RWPE1 (cell line): ENCODE measurements around the gene FAM180A.
"Not testable (repeated sequence)": the region's sequence is repeated elsewhere in the genome, so short reads cannot be mapped to it uniquely, and the experiment has no call there.

Experiments used
- CTCF ChIA-PET: fragments of 350-600 bp; sonication (Branson Sonifier 250); formaldehyde crosslinking; extraction: SDS; loops from one replicate; lab custom pipeline; 2021; lab: Yijun Ruan, JAX
- POLR2A ChIA-PET: fragments of 400-600 bp; formaldehyde crosslinking; extraction: SDS; loops from one replicate; lab custom pipeline; 2020; ENCODE audit warnings: antibody characterized with exemption; ENCODE audit not compliant: low non-redundant PET; lab: Yijun Ruan, JAX
- DNase-seq: peaks from one replicate; pipeline ENCODE4 v3.0.0; 2012; ENCODE audit warnings: low spot score
- H3K27ac ChIP-seq: fragments of 450-650 bp; 2 replicates; pipeline ENCODE4 v1.5.1; 2017
- TF ChIP-seq, protein P1 (sequence below): fragments of 450-650 bp; conservative IDR thresholded peaks from 2 replicates; pipeline ENCODE4 v1.5.1; 2017; ENCODE audit warnings: low read depth, mild to moderate bottlenecking

The FAM180A gene

DNA sequence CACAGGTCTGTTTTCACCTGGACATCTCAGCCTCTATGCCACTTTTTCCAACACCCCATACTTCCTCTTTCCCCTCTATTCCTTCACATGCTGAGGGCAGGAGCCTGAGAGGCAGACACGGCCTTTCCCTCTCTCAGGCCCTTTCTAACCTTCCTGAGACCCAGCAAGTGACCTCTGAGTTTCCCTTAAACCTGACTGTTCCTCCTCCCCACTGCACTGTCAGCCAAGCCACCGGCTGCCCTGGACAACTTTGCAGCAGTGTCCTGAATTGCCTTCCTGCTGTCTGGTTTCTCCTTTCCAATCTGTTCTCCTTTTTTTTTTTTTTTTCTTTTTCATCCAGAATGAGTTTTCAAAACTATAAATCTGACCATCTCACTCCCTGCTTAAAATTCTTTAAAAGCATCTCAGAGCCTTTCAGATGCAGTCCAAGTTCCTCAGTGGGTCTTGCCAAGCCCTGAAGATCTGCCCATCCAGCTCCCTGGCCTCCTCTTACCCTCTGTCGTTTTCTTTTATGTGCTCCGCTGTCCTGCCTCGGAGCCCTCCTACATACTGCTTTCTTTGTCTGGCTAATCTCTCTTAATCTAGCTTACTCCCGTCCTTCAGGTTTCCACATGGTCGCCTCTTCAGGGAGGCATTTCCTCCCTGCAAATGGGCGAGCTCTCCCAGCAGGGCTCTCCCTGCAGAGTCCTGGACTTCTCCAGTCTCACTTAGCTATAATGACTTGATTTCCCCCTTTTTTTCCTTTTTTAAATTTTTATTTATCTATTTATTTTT, 51.1 kb downstream of the FAM180A start:
- peak overlapping the region; percentile 12; the same call in 1 of the 2 replicates for H3K27ac ChIP-seq
- no peak for DNase-seq
- ChIA-PET POLR2A (no interaction called here), CTCF (no interaction called here)
- TF ChIP-seq, protein P1, sequence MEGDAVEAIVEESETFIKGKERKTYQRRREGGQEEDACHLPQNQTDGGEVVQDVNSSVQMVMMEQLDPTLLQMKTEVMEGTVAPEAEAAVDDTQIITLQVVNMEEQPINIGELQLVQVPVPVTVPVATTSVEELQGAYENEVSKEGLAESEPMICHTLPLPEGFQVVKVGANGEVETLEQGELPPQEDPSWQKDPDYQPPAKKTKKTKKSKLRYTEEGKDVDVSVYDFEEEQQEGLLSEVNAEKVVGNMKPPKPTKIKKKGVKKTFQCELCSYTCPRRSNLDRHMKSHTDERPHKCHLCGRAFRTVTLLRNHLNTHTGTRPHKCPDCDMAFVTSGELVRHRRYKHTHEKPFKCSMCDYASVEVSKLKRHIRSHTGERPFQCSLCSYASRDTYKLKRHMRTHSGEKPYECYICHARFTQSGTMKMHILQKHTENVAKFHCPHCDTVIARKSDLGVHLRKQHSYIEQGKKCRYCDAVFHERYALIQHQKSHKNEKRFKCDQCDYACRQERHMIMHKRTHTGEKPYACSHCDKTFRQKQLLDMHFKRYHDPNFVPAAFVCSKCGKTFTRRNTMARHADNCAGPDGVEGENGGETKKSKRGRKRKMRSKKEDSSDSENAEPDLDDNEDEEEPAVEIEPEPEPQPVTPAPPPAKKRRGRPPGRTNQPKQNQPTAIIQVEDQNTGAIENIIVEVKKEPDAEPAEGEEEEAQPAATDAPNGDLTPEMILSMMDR, result no peak

DNA sequence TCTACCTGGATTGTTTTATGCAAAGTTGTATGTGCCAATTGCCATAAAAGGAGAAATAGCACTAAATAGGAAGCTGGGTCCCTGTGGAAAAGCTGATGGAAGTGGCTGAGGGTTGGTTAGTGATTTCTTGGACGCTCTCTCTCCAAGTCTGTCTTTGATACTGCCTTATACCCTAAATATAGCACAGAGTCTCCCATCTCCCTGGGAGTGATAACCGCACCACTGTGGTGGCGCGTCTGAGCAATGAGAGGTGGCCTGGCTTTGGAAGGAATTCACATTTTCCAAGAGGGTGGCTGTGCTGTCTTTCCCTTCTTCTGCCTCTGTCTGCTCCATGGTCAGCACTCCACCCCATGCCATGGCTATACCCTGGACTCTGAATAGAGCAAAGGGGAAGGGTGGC, 55.1 kb downstream of the FAM180A start:
- POLR2A ChIA-PET, result no interaction called here
- no peak for DNase-seq
- CTCF ChIA-PET, result no interaction called here
- TF ChIP-seq, protein P1, result no peak
- no peak overlapping the region for H3K27ac ChIP-seq

DNA sequence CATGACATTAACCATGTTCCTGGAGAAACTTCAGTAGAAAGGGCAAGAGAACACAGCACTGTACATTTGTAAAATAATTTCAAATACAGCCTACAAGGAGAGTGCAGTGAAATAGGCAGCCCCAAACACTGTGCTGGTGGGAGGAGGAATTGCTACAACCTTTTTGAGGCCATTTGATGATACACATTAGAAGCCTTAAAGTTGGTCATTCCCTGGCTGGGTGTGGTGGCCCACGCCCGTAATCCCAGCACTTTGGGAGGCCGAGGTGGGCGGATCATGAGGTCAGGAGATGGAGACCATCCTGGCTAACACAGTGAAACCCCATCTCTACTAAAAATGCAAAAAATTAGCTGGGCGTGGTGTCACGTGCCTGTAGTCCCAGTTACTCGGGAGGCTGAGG, 56.0 kb downstream of the FAM180A start:
- H3K27ac ChIP-seq, DNase-seq, CTCF ChIA-PET, POLR2A ChIA-PET: not testable (repeated sequence)

DNA sequence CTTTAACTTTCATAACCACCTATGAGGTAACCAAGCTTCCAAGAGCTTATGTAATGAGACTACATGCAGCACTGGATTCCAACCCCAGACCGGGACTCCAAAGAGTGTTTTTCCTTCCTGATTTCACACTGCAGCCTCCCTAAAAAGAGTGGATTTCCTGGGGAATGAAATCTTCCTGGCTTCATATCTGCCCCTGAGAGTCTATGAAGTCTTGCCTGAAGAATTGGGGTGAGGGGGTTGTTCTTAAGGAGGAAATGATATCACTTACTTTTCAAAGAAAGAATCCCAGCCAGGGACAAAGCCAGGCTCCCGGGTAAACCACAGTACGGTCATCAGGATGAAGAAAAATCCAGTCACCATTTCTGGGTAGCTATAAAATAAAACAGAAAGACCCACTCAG, 56.6 kb downstream of the FAM180A start:
- CTCF ChIA-PET, result interaction anchor here (0.6 kb wide), 1 partner anchor 394 kb away, joined by 5 read pairs; no protein-coding TSS in a partner anchor

DNA sequence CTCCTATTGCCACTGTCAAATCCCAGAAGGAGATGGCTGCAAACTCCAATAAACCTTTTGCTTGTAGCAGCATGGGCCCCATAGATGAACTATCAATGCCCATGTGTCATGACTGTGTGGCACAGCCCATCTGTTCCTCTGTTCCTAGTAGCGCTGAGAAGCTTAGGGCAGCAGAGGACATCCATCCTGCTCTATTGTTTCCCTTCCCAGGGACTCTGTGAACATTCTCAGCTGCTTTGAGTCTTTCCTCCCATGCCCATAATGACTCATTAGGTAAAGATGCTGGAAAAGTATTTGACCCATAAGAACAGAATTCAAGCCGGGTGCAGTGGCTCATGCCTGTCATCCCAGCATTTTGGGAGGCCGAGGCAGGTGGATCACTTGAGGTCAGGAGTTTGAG, 58.0 kb downstream of the FAM180A start:
- POLR2A ChIA-PET, result no interaction called here

More for the DNA sequence above, 56.6 kb downstream of the FAM180A start:
- TF ChIP-seq, protein P1, result no peak
- no peak for DNase-seq
- no peak overlapping the region for H3K27ac ChIP-seq
- POLR2A ChIA-PET, result interaction anchor here (0.5 kb wide), 1 partner anchor 29 kb away, joined by 5 read pairs; the partner anchor contains the start of gene STMP1

DNA sequence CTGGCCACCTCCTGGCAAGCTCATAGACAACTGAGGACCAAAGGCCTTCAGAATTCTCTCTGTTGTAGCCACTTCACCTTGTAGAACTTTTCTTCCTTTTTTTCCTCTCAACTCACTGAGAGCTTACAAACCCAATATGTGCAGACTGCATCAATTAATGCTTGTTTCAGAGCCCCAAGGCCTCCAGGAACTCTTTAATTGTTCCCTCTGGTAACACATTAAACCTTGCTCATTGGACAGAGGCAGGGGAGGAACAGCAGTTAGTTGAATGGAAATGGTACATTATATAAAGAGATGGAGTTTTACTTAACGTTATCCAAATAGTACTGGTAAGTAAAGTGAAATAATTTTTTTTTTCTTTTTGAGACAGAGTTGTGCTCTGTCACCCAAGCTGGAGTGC, 61.1 kb downstream of the FAM180A start:
- DNase-seq, result no peak
- H3K27ac ChIP-seq, result no peak overlapping the region
- ChIA-PET POLR2A (no interaction called here), CTCF (no interaction called here)
- TF ChIP-seq, protein P1, result no peak

More for the DNA sequence above, 58.0 kb downstream of the FAM180A start:
- TF ChIP-seq, protein P1, result no peak
- no peak overlapping the region for H3K27ac ChIP-seq
- CTCF ChIA-PET, result no interaction called here
- DNase-seq, result no peak
